GM23248 (cell line): Measurements from ENCODE around the gene CWF19L1. TPM values are rescaled to one million over a fixed set of nuclear protein-coding genes. Genes with fewer than 3 reads are reported as not detected.

Experiments used
- DNase-seq: peaks from one replicate; pipeline ENCODE4 v3.0.0-alpha.2; 2015
- H2AFZ ChIP-seq: fragments of 200-600 bp; sonication (generic); 2 replicates; pipeline ENCODE4 v1.6.1; 2016; ENCODE audit warnings: antibody characterized with exemption
- H3F3A ChIP-seq: fragments of 200-600 bp; sonication (generic); 2 replicates; pipeline ENCODE4 v1.6.1; 2016; ENCODE audit warnings: mild to moderate bottlenecking, antibody characterized with exemption, mixed run types; ENCODE audit not compliant: insufficient read depth
- H3K27ac ChIP-seq: fragments of 200-600 bp; sonication (generic); 2 replicates; pipeline ENCODE4 v1.5.1; 2016; ENCODE audit warnings: mild to moderate bottlenecking
- H3K27me3 ChIP-seq: fragments of 200-600 bp; sonication (generic); replicated peaks from 2 replicates; pipeline ENCODE4 v1.6.1; 2016; ENCODE audit warnings: mild to moderate bottlenecking; ENCODE audit not compliant: insufficient read depth
- H3K36me3 ChIP-seq: fragments of 200-600 bp; sonication (generic); 2 replicates; pipeline ENCODE4 v1.6.1; 2016; ENCODE audit warnings: low read depth, mild to moderate bottlenecking
- H3K4me1 ChIP-seq: fragments of 200-600 bp; sonication (generic); 2 replicates; pipeline ENCODE4 v1.6.1; 2016; ENCODE audit warnings: mild to moderate bottlenecking; ENCODE audit not compliant: insufficient read depth
- H3K4me2 ChIP-seq: fragments of 200-600 bp; sonication (generic); one replicate; pipeline ENCODE4 v1.6.1; 2016; ENCODE audit warnings: mild to moderate bottlenecking; ENCODE audit not compliant: unreplicated experiment
- H3K4me3 ChIP-seq: fragments of 200-600 bp; sonication (generic); 2 replicates; pipeline ENCODE4 v1.5.1; 2016; ENCODE audit warnings: mild to moderate bottlenecking
- H3K79me2 ChIP-seq: fragments of 200-600 bp; sonication (generic); 2 replicates; pipeline ENCODE4 v1.6.1; 2016; ENCODE audit warnings: mild to moderate bottlenecking; ENCODE audit not compliant: insufficient read depth
- H3K9ac ChIP-seq: fragments of 200-600 bp; sonication (generic); 2 replicates; pipeline ENCODE4 v1.6.1; 2016; ENCODE audit warnings: mild to moderate bottlenecking
- H3K9me2 ChIP-seq: fragments of 200-600 bp; sonication (generic); 2 replicates; pipeline ENCODE4 v1.6.1; 2016; ENCODE audit warnings: mixed run types, mild to moderate bottlenecking, moderate library complexity; ENCODE audit not compliant: insufficient read depth
- H3K9me3 ChIP-seq: fragments of 200-600 bp; sonication (generic); one replicate; pipeline ENCODE4 v1.6.1; 2017; ENCODE audit warnings: low read depth
- H4K20me1 ChIP-seq: fragments of 200-600 bp; sonication (generic); 2 replicates; pipeline ENCODE4 v1.6.0; 2016; ENCODE audit not compliant: insufficient read depth
- EZH2 ChIP-seq: fragments of 200-600 bp; sonication (generic); IDR thresholded peaks from 2 replicates; pipeline ENCODE4 v1.6.1; 2018; ENCODE audit warnings: antibody characterized with exemption, mild to moderate bottlenecking; ENCODE audit not compliant: insufficient read depth, poor library complexity, severe bottlenecking
- EZH2phosphoT487 ChIP-seq: fragments of 200-600 bp; sonication (generic); IDR thresholded peaks from 2 replicates; pipeline ENCODE4 v1.6.1; 2018; ENCODE audit warnings: antibody characterized with exemption, moderate library complexity, mild to moderate bottlenecking, low read depth; ENCODE audit not compliant: insufficient read depth
- WGBS, 2 experiments: methylation state at CpG; one replicate each; pipeline ENCODE4 v1.1.6; 2015 to 2017; ENCODE audit warnings: low lambda C conversion rate in 2 of 2, low coverage in 1 of 2; ENCODE audit errors: missing lambda C conversion rate in 2 of 2; 5-methylcytosine and 5-hydroxymethylcytosine counted together
- in situ Hi-C: fragments of 300-500 bp; cut with MboI; formaldehyde crosslinking; loops from 2 replicates; pipeline ENCODE4 v1.15.0; 2020
- polyA plus RNA-seq: library from polyadenylated mRNA; unstranded; fragments of >200 nt; fragmentation: Nextera tagmentation; extraction: Ambion mirVana; gene quantifications from 2 replicates; pipeline ENCODE4 v1.2.1, GENCODE V29; 2016
- total RNA-seq: library from RNA; depleted of rRNA; stranded (reverse); fragments of >200 nt; shearing (Covaris generic); gene quantifications from 2 replicates; pipeline ENCODE4 v1.2.3, GENCODE V29; 2014

Gene CWF19L1
- total and polyA plus RNA-seq, 2 experiments from 2014 or later: 17.4 to 25.9 TPM

DNA sequence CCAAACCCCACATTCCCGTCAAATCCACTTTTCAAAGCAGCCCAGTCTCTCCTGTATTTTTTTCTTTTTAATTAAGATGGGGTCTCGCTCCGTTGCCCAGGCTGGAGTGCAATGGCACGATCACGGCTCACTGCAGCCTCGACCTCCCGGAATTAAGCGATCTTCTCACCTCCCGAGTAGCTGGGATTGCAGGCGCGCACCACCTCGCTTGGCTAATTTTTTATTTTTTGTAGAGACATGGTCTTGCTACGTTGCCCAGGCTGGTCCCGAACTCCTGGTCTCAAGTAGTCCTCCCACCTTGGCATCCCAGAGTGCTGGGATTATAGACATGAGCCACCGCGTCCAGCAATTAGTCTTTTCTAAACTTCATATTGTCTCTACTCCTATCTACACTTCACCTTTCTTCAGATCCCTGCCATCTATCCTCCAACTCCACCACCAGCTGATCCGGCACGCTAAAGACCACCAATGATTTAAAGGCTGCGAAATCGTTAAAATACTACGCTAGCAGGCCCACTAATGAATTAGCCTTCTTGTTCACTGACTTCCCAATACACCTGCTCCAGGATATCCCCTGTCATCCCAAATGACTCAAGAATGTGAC, 37.5 kb downstream of the CWF19L1 start:
- H3K4me2 ChIP-seq: peak overlapping the region; percentile 95
- H3K9me2 ChIP-seq: no peaks in the 10 kb centered on the region
- H3K27me3 ChIP-seq: no peaks in the 10 kb centered on the region
- H3K4me1 ChIP-seq: no peaks in the 10 kb centered on the region; the same call in 1 of the 2 replicates
- in situ Hi-C loops: no loop called here
- no peaks in the 10 kb centered on the region for H4K20me1 ChIP-seq
- peak overlapping the region; percentile 67 for H3K27ac ChIP-seq
- peaks cover 47% of the 10 kb centered on the region for H3K79me2 ChIP-seq
- no peak for DNase-seq
- TF ChIP-seq EZH2 (no peak), EZH2phosphoT487 (no peak)
- 45 to 49% methylated on average over 21 of the region's 21 CpGs for WGBS, 2 experiments
- H3K4me3 ChIP-seq: peak overlapping the region; percentile 90
- H3K36me3 ChIP-seq: peaks cover 15% of the 10 kb centered on the region; the same call in 1 of the 2 replicates
- H3K9me3 ChIP-seq: no peaks in the 10 kb centered on the region
- peaks cover 8% of the 10 kb centered on the region; the same call in 1 of the 2 replicates for H3F3A ChIP-seq
- peak overlapping the region; percentile 99 for H2AFZ ChIP-seq
- peak overlapping the region; percentile 89 for H3K9ac ChIP-seq

DNA sequence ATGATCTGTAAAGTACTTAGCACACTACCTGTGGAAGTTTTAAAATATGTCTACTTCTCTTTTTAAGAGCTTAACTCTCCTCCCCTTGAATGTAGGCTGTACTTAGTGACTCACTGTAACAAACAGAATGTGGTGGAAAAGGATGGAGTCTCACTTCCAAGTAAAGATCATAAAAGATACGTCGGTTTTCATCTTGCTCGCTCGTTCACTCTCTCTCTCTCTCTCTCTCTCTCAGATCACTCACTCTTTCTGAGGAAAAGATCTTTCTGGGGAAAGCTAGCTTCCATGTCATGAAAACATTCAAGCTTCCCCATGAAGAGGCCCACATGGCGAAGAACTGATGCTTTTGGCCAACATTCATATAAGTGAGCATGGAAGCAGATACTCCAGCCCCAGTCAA, 43.6 kb downstream of the CWF19L1 start:
- no peak for TF ChIP-seq EZH2
- 84 to 85% methylated on average over 5 of the region's 5 CpGs for WGBS, 2 experiments
- Histone ChIP-seq H2AFZ (no peak overlapping the region), H3K27ac (no peak overlapping the region), H3K9ac (no peak overlapping the region), H3K9me2 (no peaks in the 10 kb centered on the region), H3K79me2 (peaks cover 42% of the 10 kb centered on the region), H3K4me1 (no peaks in the 10 kb centered on the region; the same call in 1 of the 2 replicates), H3K4me3 (no peak overlapping the region), H3K36me3 (peaks cover 44% of the 10 kb centered on the region), H3K27me3 (no peaks in the 10 kb centered on the region), H3K4me2 (no peak overlapping the region), H3F3A (no peaks in the 10 kb centered on the region), H3K9me3 (no peaks in the 10 kb centered on the region), H4K20me1 (no peaks in the 10 kb centered on the region)
- DNase-seq: no peak
- in situ Hi-C loops: no loop called here

DNA sequence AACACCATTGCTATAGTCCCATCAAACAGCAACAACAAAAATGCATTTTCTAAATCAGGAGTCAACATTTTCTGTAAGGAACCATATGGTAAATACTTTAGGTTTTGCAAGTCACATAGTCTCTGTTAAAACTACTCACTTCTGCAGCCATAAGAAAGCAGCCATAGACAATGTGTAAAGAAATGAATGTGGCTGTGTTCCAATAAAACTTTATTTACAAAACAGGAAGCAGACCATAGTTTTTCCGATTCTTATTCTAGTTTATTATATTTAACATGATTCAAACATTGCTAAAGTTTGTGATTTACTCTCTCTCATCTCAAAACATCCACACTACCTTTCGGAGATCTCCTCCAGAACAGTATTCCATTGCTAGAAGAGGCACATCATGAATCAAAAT, 44.9 kb downstream of the CWF19L1 start:
- TF ChIP-seq EZH2phosphoT487 (no peak), EZH2 (no peak)
- Histone ChIP-seq H3K27me3 (no peaks in the 10 kb centered on the region), H3K9me2 (no peaks in the 10 kb centered on the region), H3K4me2 (no peak overlapping the region), H3K27ac (no peak overlapping the region), H3F3A (no peaks in the 10 kb centered on the region), H3K4me1 (no peaks in the 10 kb centered on the region), H3K9me3 (no peaks in the 10 kb centered on the region), H4K20me1 (no peaks in the 10 kb centered on the region), H3K9ac (no peak overlapping the region), H2AFZ (no peak overlapping the region), H3K36me3 (peaks cover 58% of the 10 kb centered on the region), H3K79me2 (peaks cover 28% of the 10 kb centered on the region), H3K4me3 (no peak overlapping the region)
- DNase-seq: no peak
- 96 to 97% methylated on average over 2 of the region's 2 CpGs for WGBS, 2 experiments
- in situ Hi-C loops: no loop called here

DNA sequence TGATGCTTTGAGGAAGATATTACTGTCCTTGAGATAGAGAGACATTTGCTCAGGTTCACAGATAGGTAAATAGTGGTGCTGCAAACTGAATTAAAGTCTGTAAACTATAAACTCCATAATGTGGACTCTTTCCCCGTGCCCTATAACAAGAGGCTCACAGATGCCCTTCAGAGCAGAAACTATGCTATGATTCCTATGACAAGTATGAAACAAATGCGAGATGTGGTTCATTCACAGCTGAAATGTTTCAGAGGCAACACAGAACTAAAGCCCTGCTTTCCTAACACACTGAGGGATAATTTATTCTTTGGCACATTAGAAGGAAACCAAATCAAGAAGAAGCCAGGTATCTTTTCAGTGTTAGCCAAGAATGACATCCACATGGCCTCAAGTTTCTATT, 51.4 kb downstream of the CWF19L1 start:
- peaks cover 53% of the 10 kb centered on the region for H3K36me3 ChIP-seq
- no peaks in the 10 kb centered on the region for H3K9me2 ChIP-seq
- H3K27me3 ChIP-seq: no peaks in the 10 kb centered on the region
- no peak overlapping the region for H3K9ac ChIP-seq
- in situ Hi-C loops: no loop called here
- no peaks in the 10 kb centered on the region for H3K4me1 ChIP-seq
- no peak overlapping the region for H3K27ac ChIP-seq
- 92 to 98% methylated on average over 2 of the region's 2 CpGs for WGBS, 2 experiments
- no peaks in the 10 kb centered on the region for H4K20me1 ChIP-seq
- no peak overlapping the region for H2AFZ ChIP-seq
- H3K4me2 ChIP-seq: no peak overlapping the region
- no peak overlapping the region for H3K4me3 ChIP-seq
- H3F3A ChIP-seq: no peaks in the 10 kb centered on the region
- DNase-seq: no peak
- H3K9me3 ChIP-seq: no peaks in the 10 kb centered on the region
- TF ChIP-seq EZH2 (no peak), EZH2phosphoT487 (no peak)
- H3K79me2 ChIP-seq: no peaks in the 10 kb centered on the region
